ENCODE results near the gene MAGI2.

The MAGI2 gene

GRCh38 chr7:78213402-78213801 is 1240.1 kb downstream of the MAGI2 start:
- TF ChIP-seq CTCF (IDR thresholded peaks at IDR 0.05; ENCODE audit: insufficient read depth, missing control alignments) = no peak
- DNase-seq (ENCODE audit: insufficient read length, low spot score) (no peak), FAIRE-seq (no peak)

GRCh38 chr7:78212476-78213060 is 1240.9 kb downstream of the MAGI2 start:
- no peak for TF ChIP-seq CTCF (IDR thresholded peaks at IDR 0.05; ENCODE audit: insufficient read depth, missing control alignments)
- DNase-seq (ENCODE audit: insufficient read length, low spot score) (no peak), FAIRE-seq (no peak)

GRCh38 chr7:78207269-78207668 is 1246.2 kb downstream of the MAGI2 start:
- no peak for FAIRE-seq
- DNase-seq (ENCODE audit: insufficient read length, low spot score) = no peak
- TF ChIP-seq CTCF (IDR thresholded peaks at IDR 0.05; ENCODE audit: insufficient read depth, missing control alignments) = no peak

GRCh38 chr7:78206769-78207168 is 1246.7 kb downstream of the MAGI2 start:
- FAIRE-seq (no peak), DNase-seq (ENCODE audit: insufficient read length, low spot score) (no peak)
- TF ChIP-seq CTCF (IDR thresholded peaks at IDR 0.05; ENCODE audit: insufficient read depth, missing control alignments) = no peak

GRCh38 chr7:78203042-78203720 is 1250.3 kb downstream of the MAGI2 start:
- no peak for FAIRE-seq

GRCh38 chr7:78198756-78199155 is 1254.7 kb downstream of the MAGI2 start:
- no peak for FAIRE-seq
- DNase-seq (ENCODE audit: insufficient read length, low spot score) = no peak
- no peak for TF ChIP-seq CTCF (IDR thresholded peaks at IDR 0.05; ENCODE audit: insufficient read depth, missing control alignments)

More at GRCh38 chr7:78203042-78203720, 1250.3 kb downstream of the MAGI2 start:
- no peak for DNase-seq (ENCODE audit: insufficient read length, low spot score)
- TF ChIP-seq CTCF (IDR thresholded peaks at IDR 0.05; ENCODE audit: insufficient read depth, missing control alignments) = no peak

GRCh38 chr7:78197447-78197846 is 1256.0 kb downstream of the MAGI2 start:
- TF ChIP-seq CTCF (IDR thresholded peaks at IDR 0.05; ENCODE audit: insufficient read depth, missing control alignments) = no peak

More at GRCh38 chr7:78197447-78197846, 1256.0 kb downstream of the MAGI2 start:
- DNase-seq (ENCODE audit: insufficient read length, low spot score) = no peak
- FAIRE-seq = no peak

Data from D721Med (cell line).